Measurements from ENCODE around the gene NKD1.

- no peak for TF ChIP-seq CTCF (IDR thresholded peaks at IDR 0.05)
- no peak for TF ChIP-seq POLR2A (IDR thresholded peaks at IDR 0.05)
These were observed 14.1 kb upstream of the NKD1 start for GRCh38 chr16:50534091-50534490.

Data from adrenal gland (tissue), 5 donors.